Calu3 (cell line): Measurements from ENCODE around the gene ATP5PF. TPM values are rescaled to one million over a fixed set of nuclear protein-coding genes. Genes with fewer than 3 reads are reported as not detected.

ENCODE experiments used
- BruUV-seq: library from RNA; stranded (reverse); fragments of 400-500 nt; replicated peaks from 2 replicates; lab custom pipeline; 2021; lab: Mats Ljungman, UMichigan
- CTCF ChIA-PET: fragments of 300-600 bp; sonication (Branson Sonifier 250); formaldehyde crosslinking; loops from one replicate; lab custom pipeline; 2022; ENCODE audit warnings: antibody characterized with exemption; lab: Charles Lee
- DNase-seq: peaks from one replicate; pipeline ENCODE4 v3.0.0; 2022
- H3K27ac Mint-ChIP-seq: one replicate; pipeline ENCODE4 v1.8.0; 2022; ENCODE audit warnings: mixed read lengths; ENCODE audit not compliant: unreplicated experiment
- H3K27me3 Mint-ChIP-seq: one replicate; pipeline ENCODE4 v1.8.0; 2022; ENCODE audit warnings: mixed read lengths; ENCODE audit not compliant: unreplicated experiment
- H3K36me3 Mint-ChIP-seq: one replicate; pipeline ENCODE4 v1.8.0; 2022; ENCODE audit warnings: mild to moderate bottlenecking, moderate library complexity, mixed read lengths; ENCODE audit not compliant: insufficient read depth, unreplicated experiment
- H3K4me1 Mint-ChIP-seq: one replicate; pipeline ENCODE4 v1.8.0; 2022; ENCODE audit warnings: mild to moderate bottlenecking, low read depth, mixed read lengths; ENCODE audit not compliant: unreplicated experiment
- H3K4me3 Mint-ChIP-seq: one replicate; pipeline ENCODE4 v1.8.0; 2022; ENCODE audit warnings: mild to moderate bottlenecking, low read depth, moderate library complexity, mixed read lengths; ENCODE audit not compliant: unreplicated experiment
- H3K9me3 Mint-ChIP-seq: one replicate; pipeline ENCODE4 v1.8.0; 2022; ENCODE audit warnings: low read depth, mixed read lengths; ENCODE audit not compliant: unreplicated experiment
- intact Hi-C: fragments of 100-400 bp; cut with micrococcal nuclease; formaldehyde crosslinking; loops from one replicate; pipeline ENCODE4 v1.10.0; 2022; ENCODE audit not compliant: unreplicated experiment
- total RNA-seq: library from RNA; stranded (reverse); gene quantifications from 2 replicates; pipeline ENCODE4 v1.2.3, GENCODE V29; 2022
- TF ChIP-seq, protein P1 (sequence below): fragments of 200-600 bp; IDR thresholded peaks from one replicate; pipeline ENCODE4 v1.8.0; 2022; ENCODE audit warnings: antibody characterized with exemption; ENCODE audit not compliant: unreplicated experiment

Gene ATP5PF
- total RNA-seq, 1 experiment from 2014 or later, result 95.2 TPM

DNA sequence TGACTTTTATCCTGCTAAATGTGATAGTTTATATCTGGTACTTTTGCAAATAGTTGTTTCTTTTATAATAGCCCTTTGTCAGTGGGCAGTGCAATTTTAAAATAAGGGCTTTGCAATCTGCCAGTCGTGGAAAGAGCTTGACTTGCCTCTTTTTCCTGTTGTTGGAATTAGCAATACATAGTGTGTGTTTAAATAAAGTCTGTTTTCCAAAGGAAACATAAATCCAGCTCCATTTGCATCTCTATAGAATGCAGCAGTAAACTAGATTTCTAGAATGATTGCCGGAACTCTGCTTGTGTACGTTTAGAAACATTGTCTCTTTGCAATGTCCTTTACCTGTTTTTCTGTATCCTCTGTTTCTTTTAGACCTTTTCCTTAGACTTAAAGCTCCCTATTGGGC, 33.2 kb upstream of the ATP5PF start:
- H3K4me3 Mint-ChIP-seq, result no peak overlapping the region
- DNase-seq, result no peak
- no peaks in the 10 kb centered on the region for H3K27me3 Mint-ChIP-seq
- H3K27ac Mint-ChIP-seq, result no peak overlapping the region
- no peaks in the 10 kb centered on the region for H3K9me3 Mint-ChIP-seq
- TF ChIP-seq, protein P1, sequence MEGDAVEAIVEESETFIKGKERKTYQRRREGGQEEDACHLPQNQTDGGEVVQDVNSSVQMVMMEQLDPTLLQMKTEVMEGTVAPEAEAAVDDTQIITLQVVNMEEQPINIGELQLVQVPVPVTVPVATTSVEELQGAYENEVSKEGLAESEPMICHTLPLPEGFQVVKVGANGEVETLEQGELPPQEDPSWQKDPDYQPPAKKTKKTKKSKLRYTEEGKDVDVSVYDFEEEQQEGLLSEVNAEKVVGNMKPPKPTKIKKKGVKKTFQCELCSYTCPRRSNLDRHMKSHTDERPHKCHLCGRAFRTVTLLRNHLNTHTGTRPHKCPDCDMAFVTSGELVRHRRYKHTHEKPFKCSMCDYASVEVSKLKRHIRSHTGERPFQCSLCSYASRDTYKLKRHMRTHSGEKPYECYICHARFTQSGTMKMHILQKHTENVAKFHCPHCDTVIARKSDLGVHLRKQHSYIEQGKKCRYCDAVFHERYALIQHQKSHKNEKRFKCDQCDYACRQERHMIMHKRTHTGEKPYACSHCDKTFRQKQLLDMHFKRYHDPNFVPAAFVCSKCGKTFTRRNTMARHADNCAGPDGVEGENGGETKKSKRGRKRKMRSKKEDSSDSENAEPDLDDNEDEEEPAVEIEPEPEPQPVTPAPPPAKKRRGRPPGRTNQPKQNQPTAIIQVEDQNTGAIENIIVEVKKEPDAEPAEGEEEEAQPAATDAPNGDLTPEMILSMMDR, result no peak
- BruUV-seq, result no TSS peak
- H3K36me3 Mint-ChIP-seq, result peaks cover 7% of the 10 kb centered on the region
- H3K4me1 Mint-ChIP-seq, result no peaks in the 10 kb centered on the region
- CTCF ChIA-PET, result no interaction called here
- intact Hi-C loops, result no loop called here

DNA sequence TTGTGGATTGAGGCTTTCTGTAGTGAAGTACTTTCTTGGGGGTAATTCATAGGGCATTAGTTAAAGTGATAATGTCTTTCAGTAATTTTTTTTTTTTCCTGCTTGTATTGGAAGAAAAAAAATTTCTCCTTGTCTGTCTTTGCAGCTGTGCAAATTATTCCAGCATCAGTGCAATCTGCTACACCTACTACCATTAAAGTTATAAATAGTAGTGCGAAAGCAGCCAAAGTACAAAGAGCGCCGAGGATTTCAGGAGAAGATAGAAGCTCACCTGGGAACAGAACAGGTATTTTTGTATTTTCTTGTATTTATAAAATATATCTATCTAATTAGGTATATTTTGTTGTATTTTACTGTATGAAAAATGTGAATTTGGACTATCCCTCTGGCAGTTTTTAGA, 29.4 kb upstream of the ATP5PF start:
- intact Hi-C loops, result no loop called here
- no peak overlapping the region for H3K27ac Mint-ChIP-seq
- no peak for DNase-seq
- no TSS peak for BruUV-seq
- no peaks in the 10 kb centered on the region for H3K27me3 Mint-ChIP-seq
- no peaks in the 10 kb centered on the region for H3K4me1 Mint-ChIP-seq
- CTCF ChIA-PET, result no interaction called here
- H3K4me3 Mint-ChIP-seq, result no peak overlapping the region
- H3K36me3 Mint-ChIP-seq, result peaks cover 7% of the 10 kb centered on the region
- no peaks in the 10 kb centered on the region for H3K9me3 Mint-ChIP-seq
- TF ChIP-seq, protein P1, result no peak

DNA sequence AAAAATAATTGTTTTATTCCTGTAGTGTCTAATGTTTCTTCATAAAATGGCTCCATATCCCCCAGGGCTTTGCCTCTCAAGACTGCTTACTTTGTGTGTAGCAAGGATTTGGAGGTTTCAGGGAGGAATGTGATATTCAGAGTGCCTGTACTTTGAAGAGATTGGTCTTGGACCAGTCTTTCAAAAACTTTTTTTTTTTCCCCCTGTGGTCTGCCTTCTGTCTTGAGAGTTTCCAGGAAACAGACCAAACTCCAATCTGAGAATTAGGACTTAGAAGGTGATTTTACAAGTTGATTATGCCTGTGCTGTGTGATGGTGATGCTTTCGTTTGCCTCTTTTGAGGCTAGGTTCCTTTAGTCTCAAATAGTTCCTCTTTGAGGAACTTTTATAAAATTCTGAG, 26.0 kb upstream of the ATP5PF start:
- H3K27ac Mint-ChIP-seq, result no peak overlapping the region
- H3K36me3 Mint-ChIP-seq, result peaks cover 11% of the 10 kb centered on the region
- H3K9me3 Mint-ChIP-seq, result no peaks in the 10 kb centered on the region
- TF ChIP-seq, protein P1, result no peak
- no peak overlapping the region for H3K4me3 Mint-ChIP-seq
- no TSS peak for BruUV-seq
- intact Hi-C loops, result no loop called here
- H3K27me3 Mint-ChIP-seq, result no peaks in the 10 kb centered on the region
- CTCF ChIA-PET, result no interaction called here
- no peak for DNase-seq
- H3K4me1 Mint-ChIP-seq, result no peaks in the 10 kb centered on the region

DNA sequence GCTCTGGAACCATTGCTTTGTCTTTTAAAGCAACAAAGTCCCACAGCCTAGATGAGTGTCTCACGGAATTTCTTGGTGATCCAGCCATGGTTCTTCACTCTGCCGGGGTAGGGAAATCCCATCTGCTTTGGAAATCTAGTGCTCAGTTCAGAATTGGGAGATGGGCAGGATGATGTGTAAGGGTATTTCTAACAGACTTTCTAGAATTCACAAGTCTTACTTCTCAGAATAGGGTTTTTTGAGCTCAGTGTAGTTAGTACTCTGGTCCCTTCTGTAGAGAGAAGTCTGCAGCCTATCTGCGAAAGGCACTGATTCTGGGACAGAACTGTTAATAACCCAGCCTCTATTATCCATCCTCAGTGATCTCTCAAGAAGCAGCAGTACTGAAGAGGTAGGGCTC, 25.4 kb upstream of the ATP5PF start:
- no TSS peak for BruUV-seq
- Mint-ChIP-seq H3K4me3 (no peak overlapping the region), H3K9me3 (no peaks in the 10 kb centered on the region), H3K27me3 (no peaks in the 10 kb centered on the region), H3K27ac (no peak overlapping the region), H3K36me3 (peaks cover 5% of the 10 kb centered on the region), H3K4me1 (no peaks in the 10 kb centered on the region)
- intact Hi-C loops, result no loop called here
- TF ChIP-seq, protein P1, result no peak
- CTCF ChIA-PET, result no interaction called here
- DNase-seq, result no peak
